ENCODE measurements around the gene P3H3.

GRCh38 chr12:6795088-6795487 lies 33.1 kb upstream of the P3H3 start:
- no peak for TF ChIP-seq CTCF (IDR thresholded peaks at IDR 0.05 in 4 of 5, conservative IDR thresholded peaks at IDR 0.05 in 1 of 5)
- no peak for TF ChIP-seq POLR2A (IDR thresholded peaks at IDR 0.05)
